Measurements from ENCODE around the gene AMIGO3. TPM values are rescaled to one million over a fixed set of nuclear protein-coding genes. Genes with fewer than 3 reads are reported as not detected.
"Not testable (repeated sequence)": the region's sequence is repeated elsewhere in the genome, so short reads cannot be mapped to it uniquely, and the experiment has no call there.

AMIGO3 gene
- total RNA-seq, 1 donor from 2014 or later = 1.0 TPM

DNA sequence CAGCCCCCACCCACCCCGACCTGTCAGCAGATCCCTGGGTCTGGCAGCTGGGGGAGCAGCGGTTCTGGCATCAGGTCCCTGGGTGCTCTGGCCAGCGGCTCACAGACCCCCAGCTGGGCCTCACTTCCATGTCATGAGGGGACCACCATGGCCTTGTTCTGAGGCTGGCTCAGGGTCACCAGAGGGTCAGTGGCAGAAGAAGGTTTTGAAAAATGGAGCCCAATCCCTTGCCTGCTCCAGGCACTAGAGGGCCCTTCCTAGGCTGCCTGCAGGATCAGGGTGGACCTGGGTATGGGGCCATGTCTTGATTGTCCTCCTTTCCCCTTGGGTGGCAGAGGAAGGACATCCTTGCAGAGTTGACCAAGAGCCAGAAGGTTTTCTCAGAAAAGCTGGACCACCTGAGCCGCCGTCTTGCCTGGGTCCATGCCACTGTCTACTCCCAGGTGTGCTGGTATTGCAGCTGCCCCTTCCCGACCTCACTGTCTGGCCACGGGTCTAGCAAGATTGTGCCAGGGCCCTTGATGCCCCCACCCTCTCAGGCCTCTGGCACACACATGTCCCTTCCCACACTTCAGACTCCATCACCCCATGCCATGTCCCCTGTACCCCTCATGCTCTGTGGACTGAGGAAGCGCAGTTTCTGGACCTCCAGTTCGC is 12.9 kb downstream of the AMIGO3 start:
- DNase-seq = no peak

- no peak for DNase-seq
Observed at GRCh38 chr3:49705390-49705960, 14.0 kb downstream of the AMIGO3 start.

- no peak for DNase-seq
Observed at GRCh38 chr3:49704629-49705028, 14.9 kb downstream of the AMIGO3 start.

DNA sequence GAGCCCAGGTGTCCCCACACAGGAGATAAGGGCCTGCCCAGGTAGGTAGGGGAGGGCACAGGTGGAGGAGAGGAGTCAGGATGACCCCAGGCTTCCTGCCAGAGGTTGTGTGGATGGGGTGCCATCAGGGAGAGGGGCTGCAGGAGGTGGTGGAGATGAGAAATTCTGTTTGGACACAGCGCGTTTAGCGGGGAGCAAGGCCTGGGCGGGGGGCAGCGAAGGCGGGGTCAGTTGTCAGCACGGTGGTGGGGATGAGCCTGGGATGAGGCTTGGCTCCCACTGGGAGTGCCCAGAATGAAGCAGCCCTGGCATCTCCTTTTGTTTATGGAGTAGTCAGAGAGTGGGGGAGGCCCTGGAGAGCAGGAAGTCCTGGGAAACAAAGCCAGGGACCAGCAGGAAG is 15.5 kb downstream of the AMIGO3 start:
- peak; percentile 37 for DNase-seq

DNA sequence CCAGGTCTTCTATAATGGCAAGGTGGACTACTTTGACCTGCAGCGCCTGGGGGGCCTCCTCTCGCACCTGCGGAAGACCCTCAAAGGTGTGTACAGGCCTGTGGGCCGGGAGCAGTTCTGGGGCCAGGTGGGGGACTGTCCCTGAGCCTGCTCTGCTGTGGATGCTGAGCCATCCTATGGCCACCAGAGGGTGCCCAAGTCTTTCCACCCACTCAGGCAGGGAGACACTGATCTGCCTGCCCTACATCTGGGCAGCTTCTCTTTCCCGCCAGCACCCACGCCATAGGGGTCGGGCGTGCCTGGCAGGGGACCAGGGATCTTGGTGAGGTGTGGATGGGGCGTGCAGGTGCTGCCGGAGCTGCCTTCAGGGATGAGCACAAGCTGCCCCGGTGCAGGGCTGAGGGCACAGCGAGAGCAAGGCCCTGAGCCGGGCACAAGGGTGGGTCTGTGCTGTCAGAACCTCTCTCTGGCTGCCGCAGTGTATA is 16.0 kb downstream of the AMIGO3 start:
- DNase-seq = peak; percentile 85

GRCh38 chr3:49702672-49703071 is 16.8 kb downstream of the AMIGO3 start:
- no peak for DNase-seq

DNA sequence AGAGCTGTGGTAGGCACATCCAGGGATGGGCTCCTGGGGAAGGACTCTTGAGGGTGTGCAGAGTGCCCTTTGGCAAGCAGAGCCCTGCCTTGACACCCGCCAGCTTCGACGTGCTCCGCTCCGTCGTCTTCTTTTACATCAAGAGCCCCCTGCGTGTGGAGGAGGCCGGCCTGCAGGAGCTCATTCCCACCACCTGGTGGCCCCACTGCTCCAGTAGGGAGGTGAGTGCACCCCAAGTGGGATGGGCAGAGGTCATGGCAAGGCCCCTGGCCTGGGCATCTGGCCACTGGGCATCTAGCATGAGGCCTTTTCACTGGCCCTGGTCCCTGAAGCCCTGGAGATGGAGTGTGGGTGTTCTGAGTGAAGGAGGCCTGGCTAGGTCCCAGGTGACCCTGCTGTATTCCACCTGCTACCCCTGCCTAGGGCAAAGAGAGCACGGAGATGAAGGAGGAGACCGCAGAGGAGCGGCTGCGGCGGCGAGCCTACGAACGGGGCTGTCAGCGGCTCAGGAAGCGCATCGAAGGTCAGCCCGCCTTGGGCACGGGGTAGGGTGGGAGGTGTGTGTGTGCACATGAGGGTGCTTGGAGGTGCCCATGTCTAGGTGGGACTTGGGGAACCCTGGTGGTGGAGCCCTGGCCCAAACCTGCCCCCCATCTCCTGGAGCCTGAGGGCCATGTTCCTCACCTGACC is 18.0 kb downstream of the AMIGO3 start:
- peak; percentile 52 for DNase-seq

DNA sequence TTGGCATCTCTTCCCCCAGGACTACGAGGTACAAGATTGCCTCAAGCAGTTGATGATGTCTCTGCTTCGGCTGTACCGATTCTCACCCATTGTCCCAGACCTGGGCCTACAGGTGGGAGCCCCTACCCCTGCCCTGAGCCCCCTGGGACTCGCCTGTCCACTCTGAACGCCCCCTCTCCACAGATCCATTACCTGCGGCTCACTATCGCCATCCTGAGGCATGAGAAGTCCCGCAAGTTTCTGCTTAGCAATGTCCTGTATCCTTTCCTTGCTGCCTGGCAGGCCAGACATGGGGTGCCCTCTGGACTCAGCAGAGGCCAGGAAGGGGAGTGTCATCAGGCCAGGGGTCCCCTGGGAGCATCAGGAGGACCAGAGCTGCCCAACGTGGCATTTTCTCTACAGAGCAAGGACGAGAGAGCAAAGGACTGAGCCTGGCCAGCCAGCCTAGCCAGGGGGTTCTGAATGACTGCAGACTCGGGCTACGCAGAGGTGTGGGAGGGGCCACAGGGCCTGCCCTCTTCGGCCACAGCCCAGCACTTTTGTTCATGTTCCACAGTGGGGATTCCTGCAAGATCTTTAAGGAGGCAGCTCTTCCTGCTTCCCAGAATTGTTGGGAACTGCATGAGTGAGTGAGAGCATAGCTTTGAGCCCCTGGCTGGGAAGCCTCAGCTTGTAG is 18.9 kb downstream of the AMIGO3 start:
- DNase-seq = no peak

GRCh38 chr3:49700014-49700413 is 19.5 kb downstream of the AMIGO3 start:
- no peak for DNase-seq

GRCh38 chr3:49699281-49699979 is 20.1 kb downstream of the AMIGO3 start:
- no peak for DNase-seq

DNA sequence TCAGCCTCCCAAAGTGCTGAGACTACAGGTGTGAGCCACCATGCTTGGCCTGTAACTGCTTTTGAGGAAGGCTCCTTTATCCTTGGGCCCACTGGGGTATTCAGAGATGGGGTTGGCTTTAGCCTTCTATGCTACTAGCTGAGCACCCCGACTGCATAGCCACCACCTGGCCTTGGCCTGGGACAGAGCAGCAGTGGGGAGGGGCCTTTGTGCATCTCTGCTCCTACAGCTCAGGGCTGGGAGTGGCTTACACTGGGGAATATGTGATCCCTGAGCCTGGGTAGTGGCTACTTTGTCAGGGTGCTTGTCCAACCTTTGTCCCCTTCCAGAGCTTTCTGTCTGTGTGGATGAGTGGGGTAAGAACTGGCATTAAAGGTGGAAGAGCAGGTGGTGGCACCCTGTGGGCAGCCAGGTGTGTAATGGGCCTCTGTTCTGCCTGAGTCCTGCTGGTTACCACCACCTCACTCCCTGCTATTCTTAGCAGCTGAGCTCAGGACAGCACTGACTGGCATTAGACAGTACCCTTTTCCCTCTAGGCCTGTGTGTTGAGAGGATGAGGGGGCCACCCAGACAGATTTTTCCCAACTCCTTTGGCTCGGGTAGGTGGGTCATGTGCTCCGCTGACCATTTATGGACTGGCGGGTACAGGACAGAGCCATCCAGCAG is 24.0 kb downstream of the AMIGO3 start:
- DNase-seq = not testable (repeated sequence)

DNA sequence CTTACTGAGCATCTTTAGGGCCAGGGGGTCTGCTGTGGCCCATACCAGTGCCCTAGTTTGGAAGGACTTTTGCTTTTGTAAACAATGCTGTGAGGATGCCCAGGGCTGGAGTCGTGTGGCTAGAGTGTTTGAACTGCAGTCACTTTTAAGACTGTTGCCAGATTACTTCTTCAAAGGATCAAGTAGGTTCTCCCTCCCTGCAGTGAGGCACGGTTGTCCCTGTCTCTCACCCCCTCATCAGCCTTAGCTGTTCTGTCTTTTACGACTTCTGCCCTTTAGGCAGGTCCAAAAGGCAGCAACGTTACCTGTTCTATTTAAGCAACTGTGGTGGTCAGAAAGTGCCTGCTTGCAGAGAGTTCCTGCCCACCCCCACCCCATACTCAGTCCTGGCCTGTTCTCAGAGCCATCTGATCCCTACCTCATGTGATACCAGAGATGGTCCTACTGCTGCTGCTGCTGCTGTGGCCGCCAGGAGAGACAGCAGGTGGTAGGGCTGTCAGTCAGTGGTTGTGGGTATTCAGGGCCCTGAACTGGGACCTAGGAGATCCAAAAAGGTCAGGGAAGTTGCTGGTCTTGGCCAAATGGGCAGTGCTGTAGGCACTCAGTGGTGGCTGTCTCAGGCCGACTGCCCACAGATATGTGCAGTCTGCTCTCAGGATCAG is 24.9 kb downstream of the AMIGO3 start:
- DNase-seq = not testable (repeated sequence)

GRCh38 chr3:49691481-49691880 is 28.0 kb downstream of the AMIGO3 start:
- not testable (repeated sequence) for DNase-seq

- DNase-seq = not testable (repeated sequence)
Observed at GRCh38 chr3:49690856-49691255, 28.6 kb downstream of the AMIGO3 start.

DNA sequence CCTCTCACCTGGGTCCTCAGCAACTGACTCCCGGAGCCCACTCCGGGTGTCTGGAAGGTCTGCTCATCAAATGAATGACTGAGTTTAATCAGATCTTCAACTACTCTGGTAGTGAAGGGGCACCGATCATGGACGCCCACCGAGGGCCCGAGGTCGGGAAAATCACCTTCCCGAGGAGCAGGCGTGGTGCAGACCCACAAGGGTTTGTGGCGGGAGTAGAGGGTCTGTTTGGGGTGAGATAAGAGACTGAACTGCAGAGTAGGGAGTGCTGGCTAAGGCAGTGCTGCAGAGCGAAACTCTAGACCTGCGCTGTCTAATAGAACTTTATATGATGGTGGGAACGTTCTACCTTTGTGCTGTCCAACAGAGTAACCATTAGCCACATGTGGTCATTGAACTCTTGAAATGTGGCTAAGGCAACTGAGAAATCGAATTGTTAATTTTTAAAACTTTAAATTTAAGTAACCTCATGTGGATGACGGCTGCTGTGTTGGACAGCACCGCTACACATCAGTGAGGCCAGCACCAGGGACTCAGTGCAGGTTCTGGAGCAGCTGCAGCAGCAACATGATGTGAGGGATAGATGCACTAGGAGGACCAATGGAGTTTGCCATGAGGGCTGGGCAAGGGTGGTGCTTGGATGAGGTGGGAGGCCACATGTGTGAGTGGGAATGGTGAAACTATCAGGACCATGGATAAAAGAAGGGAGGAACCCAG is 29.4 kb downstream of the AMIGO3 start:
- DNase-seq = not testable (repeated sequence)

DNA sequence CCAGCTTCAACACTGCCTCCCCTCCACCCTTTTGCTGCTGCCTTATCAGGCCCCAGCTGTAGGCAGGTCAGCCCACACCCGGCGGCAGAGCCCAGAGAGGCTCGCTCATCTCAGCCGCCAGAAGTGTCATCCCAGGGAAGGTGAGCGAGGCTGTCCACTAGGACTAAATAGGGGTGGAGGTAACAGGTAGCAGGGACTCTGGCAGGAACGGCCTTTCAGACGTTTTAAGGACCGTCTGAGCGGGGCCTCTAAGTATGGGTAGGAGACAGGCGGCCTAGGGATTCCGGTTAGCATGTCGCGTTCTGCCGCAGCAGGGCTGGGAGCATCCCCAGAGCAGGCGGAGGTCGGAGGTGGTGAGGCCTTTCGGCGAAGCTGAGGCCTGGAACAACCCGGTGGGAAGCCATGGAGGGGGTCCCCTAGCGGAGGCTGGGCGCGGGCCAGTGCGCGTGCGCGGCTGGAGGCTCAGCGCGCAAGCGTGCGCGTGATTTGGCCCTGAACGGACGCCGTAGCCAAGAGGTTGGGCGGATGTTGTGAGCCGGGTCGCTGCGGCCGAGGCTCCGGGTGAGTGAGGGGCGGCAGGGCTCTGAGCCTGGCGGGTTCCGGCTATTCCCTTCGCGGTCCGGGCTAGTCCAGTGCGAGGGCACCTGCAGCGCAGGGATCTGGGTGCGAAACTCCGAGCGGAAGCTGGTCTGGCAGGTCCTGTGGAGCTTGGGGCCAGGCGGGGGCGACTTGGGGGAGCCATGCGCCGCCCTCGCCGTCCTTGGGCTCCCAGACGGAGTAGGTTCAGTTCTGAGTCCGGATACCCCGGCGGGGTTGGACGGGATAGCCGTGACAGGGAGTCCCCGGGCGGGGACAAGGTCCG is 30.2 kb downstream of the AMIGO3 start, which contains the start of the genes MST1 and RNF123:
Gene MST1, minus strand, starts transcription at position 429 of the 862 bp plus-strand sequence. CDS start 783 bp downstream, outside the sequence.
Gene RNF123, plus strand, starts transcription at position 512 of the 862 bp plus-strand sequence. CDS start 1,609 bp downstream, outside the sequence.
- DNase-seq = peak; percentile 96

- not testable (repeated sequence) for DNase-seq
Observed at GRCh38 chr3:49688338-49689045, 31.0 kb downstream of the AMIGO3 start.

DNA sequence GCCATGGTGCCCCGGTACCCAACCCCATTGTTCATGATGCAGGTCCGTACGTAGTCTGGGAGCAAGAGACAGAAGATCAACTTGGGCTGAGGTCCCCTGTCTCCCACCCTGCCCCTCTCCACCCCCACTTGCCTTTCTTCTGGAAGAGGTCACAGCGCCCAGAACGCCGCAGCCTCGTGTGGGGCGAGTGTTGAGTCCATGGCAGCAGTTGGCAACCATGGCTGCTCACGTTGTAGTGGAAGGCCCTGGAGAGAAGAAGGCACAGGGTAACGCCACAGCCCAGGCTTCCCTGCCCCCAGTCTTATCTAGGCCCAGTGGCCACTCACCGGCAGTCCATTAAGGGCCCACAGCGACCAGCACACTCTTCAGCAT is 32.1 kb downstream of the AMIGO3 start:
- not testable (repeated sequence) for DNase-seq

Data from dermis blood vessel endothelial cell (primary cell).